ENCODE data around the gene TENT5C.

The TENT5C gene

GRCh38 chr1:117573386-117574023 lies 32.3 kb upstream of the TENT5C start:
- no peak for DNase-seq (ENCODE audit: low spot score)

- no peak for DNase-seq (ENCODE audit: low spot score)
Measured at GRCh38 chr1:117574161-117574835, 31.6 kb upstream of the TENT5C start.

- no peak for DNase-seq (ENCODE audit: low spot score)
Measured at GRCh38 chr1:117575586-117576225, 30.1 kb upstream of the TENT5C start.

DNA sequence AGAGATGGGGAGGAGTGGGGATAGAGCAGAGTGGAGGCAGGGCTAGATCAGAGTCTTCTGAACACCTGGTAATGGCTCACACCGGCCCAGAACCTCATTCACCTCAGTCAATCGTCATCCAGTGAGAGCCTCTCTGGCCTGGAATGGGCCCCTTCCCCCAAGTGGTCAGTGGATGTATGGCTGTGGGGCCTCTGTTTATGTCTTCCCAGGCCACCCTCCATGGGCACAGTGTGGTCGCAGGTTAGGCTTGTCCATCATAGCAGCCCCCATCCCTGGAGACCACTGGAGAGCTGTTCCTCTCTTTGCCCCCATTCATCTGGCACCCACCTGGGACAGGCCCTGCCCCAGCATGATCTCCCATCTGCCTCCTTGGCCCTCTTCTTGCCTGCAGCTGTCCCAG lies 29.6 kb upstream of the TENT5C start:
- DNase-seq (ENCODE audit: low spot score), result no peak

DNA sequence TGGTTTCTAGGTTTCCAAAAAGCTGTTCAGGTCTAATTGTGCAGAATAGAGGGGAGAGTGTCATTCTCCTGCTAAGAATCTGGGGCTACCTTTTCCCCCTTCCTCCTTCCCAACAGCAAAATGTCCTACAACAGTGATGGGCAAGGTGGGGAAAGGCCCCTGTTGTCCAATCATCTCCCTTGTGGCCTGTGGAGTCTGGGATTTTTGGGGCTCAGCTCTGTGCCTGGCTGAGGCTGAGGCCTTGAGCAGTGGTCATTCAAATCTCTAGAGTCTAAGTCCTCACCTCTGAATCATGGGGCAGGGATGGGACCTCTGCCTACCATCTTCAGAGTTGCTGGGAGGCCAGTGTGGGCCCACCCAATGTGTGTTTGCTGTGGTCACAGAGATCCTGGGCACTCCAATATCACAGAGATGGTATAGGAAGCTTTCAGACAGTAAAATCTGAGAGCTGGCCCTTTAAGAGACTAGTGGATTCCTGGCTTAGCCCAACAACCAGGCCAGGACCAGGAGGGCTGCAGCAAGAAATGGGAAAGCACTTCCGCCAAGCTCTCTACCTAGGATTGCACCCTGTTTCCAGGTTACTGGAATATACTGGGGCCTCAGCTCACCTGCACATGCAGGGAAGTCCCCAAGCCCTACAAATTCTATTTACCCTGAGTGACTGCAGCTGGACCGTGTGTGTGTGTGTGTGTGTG lies 28.5 kb upstream of the TENT5C start:
- no peak for DNase-seq (ENCODE audit: low spot score)

- no peak for DNase-seq (ENCODE audit: low spot score)
Measured at GRCh38 chr1:117578466-117578865, 27.4 kb upstream of the TENT5C start.

GRCh38 chr1:117579221-117579906 lies 26.5 kb upstream of the TENT5C start:
- DNase-seq (ENCODE audit: low spot score), result no peak

- DNase-seq (ENCODE audit: low spot score), result no peak
Measured at GRCh38 chr1:117580436-117580835, 25.4 kb upstream of the TENT5C start.

DNA sequence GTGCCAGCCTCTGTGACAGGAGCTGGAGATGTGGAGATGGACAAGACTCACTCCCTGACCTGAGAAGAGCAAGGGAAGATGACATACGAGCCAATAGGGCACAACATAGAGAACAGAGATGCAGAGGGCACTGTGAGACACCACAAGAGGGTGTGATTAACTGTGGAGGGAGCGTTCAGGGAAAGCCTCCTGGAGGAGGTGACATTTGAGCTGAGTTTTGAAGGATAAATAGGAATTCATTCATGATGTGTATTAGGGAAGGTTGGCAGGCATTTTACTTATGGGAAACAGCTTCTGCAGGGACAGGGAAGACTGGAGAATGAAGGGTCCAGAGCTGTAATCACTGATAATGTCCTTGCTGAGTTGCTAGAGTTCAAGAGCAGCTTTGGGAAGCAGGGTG lies 25.0 kb upstream of the TENT5C start:
- no peak for DNase-seq (ENCODE audit: low spot score)

- no peak for DNase-seq (ENCODE audit: low spot score)
Measured at GRCh38 chr1:117581391-117581943, 24.4 kb upstream of the TENT5C start.

GRCh38 chr1:117582451-117582850 lies 23.4 kb upstream of the TENT5C start:
- no peak for DNase-seq (ENCODE audit: low spot score)

- DNase-seq (ENCODE audit: low spot score), result no peak
Measured at GRCh38 chr1:117583247-117583646, 22.6 kb upstream of the TENT5C start.

DNA sequence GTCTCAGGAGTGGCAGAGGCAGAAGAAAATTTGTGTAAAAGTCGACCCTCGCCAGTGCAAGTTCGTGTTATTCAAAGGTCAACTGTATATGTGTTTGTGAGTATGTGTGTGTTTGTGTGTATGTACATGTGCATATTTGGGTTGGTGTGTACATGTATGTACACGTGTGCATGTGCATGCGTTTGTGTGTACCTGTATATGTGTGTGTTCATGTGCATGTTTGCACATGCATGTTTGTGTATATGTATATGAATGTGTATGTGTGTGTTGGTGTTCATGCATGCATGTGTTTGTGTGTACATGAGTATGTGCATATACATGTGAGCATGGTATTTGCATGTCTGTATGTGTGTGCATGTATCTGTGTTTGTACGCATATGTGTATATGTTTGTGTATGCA lies 21.7 kb upstream of the TENT5C start:
- no peak for DNase-seq (ENCODE audit: low spot score)

DNA sequence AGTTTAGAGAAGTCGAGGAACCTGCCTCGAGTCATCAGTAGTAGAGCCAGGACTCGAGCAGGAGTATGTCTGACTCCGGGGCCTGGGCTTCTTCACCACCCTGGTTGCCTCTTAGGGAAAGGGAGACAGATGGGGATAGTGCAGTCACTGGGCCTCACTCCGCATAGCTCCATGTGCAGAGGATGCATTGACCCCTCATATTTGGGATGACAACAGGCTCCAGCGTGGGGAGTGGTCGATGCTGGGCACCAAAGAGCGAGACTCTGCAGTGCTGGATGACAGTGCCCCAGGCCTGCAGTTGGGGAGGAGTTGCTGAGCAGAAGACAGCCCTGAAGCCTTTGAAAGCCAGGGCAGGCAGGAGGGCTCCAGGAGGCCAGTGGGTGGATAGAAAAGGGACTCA lies 20.8 kb upstream of the TENT5C start:
- DNase-seq (ENCODE audit: low spot score), result no peak

DNA sequence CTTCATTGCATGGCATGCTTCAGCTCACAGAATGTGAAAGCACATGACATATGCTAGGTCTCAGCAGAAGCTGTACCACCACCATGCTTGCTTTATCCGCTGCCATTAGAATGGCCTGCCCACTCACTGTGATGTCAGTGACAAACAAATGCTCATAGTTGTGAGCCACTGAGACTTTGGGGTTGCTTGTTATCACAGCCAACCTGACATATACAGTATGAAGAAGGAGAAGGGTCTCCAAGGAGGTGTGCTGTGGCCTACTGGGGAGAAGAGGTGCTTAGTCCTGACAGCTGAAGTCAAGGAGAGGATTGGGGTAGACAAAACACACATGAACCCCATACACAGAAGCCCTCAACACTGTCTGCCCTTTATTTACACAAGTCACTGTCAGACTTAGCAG lies 19.5 kb upstream of the TENT5C start:
- no peak for DNase-seq (ENCODE audit: low spot score)

DNA sequence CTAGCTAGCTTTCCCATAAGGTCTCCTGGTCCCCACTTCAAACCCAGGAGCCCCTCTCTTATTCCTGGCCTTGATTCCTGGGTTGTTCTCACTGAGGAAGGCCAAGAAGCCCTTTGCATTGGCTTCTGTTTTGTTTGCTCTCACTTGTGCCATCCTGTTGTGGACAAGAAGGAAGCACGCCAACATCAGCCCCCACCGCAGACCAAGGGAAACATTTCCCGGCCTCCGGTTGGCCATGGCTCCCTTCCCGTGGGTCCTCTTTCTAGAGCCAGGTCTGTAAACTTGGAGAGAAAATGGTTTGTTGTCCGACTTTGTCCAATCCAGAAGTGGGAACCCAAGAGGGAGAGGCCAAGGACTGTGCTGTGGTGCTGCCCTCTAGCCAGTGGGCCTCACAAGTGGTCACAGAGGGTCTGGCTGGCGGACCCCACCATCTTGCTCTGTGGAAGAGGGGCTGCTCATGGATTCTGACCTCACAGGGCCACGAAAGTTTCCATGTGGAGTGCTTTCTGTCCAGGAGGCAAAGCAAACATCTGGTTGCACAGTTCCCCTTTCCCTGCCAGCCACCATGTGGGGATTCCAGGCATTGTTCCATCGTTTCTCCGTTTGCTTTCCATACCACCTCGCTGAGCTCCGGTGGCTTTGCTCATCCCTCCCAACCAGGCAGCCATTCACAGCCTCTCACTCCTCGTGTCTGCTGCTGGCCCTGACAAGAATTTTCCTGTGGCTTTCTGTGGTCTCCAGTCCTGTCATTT lies 18.9 kb upstream of the TENT5C start:
- no peak for DNase-seq (ENCODE audit: low spot score)

DNA sequence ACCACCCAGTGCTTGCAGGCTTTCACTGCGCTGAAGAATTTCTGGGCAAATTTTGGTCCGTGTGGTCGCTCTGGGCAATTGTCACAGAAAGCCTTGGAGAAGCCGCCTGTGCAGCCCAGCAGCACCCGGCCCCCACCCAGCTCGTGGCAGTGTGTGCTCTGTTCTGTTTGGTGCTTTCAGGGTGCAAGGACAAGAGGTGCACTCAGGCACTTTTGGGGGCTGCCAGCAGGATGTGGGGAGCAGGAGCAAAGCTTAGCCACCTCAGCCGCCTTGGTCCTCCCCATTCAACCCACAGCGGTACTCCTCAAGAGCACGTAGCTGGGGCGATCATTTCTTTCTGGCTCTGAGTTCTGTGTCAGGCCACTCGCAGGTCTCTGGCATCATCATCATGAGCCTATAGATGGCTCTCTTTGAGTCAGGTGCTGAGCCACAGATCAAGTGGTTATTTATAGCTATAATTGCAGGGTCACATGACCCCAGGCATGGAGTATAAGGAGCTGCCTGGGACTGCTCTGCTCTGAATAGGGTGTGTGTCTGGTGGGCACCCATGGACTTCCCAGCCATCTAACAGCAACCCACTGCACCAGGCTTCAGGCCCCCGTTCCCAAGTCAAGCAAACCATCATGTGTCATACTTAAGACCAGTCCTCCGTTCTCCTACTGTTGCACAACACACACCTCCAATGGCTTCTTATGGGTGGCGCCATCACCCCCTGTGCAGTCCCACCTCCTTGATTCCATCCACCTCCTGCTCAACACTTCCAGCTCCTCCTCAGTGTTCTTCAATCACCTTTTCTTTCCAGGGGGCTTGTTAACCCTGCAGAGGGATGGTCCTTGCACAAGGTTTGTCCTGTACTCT lies 18.1 kb upstream of the TENT5C start:
- no peak for DNase-seq (ENCODE audit: low spot score)

- no peak for DNase-seq (ENCODE audit: low spot score)
Measured at GRCh38 chr1:117589544-117589943, 16.3 kb upstream of the TENT5C start.

GRCh38 chr1:117590273-117590925 lies 15.4 kb upstream of the TENT5C start:
- no peak for DNase-seq (ENCODE audit: low spot score)

DNA sequence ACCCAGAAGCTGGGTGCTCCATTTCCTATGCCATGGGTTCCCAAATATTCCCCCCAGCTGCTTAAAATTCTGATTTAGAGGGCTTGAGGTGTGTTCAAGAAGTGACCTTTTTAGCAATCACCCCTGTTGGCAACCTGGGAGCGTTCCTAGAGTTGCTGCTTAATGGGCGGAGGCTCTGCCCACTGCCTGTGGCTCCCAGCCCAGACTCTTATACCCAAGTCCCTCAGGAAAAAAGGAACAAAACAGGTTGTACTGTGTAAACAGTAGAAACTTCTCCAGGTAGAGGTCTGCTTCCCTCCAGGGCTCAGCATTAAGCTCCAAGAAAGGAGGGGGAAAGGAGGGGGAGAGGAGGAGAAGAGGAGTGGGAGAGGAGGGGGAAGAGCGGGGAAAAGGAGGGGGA lies 14.6 kb upstream of the TENT5C start:
- no peak for DNase-seq (ENCODE audit: low spot score)

All from CD4-positive, alpha-beta T cell treated with Interleukin-6 at 100 ng/mL for 8 hours (primary cell).